Fibroblast of lung (primary cell): ENCODE measurements around the gene CHN1.

Experiments
- EZH2 ChIP-seq: IDR thresholded peaks from 2 replicates; pipeline ENCODE4 v1.5.1; 2012; ENCODE audit warnings: low read length, control low read depth, mild to moderate bottlenecking; ENCODE audit errors: missing control alignments
- TF ChIP-seq, protein P1 (sequence below), 2 donors: IDR thresholded peaks in 1 of 2; conservative IDR thresholded peaks in 1 of 2; 1 replicate in 1 of 2; 2 replicates in 1 of 2; pipeline ENCODE4 v1.5.1; 2011 to 2012; ENCODE audit warnings: low read length in 2 of 2, control low read depth in 1 of 2, inconsistent platforms in 1 of 2, low read depth in 1 of 2, mild to moderate bottlenecking in 1 of 2

DNA sequence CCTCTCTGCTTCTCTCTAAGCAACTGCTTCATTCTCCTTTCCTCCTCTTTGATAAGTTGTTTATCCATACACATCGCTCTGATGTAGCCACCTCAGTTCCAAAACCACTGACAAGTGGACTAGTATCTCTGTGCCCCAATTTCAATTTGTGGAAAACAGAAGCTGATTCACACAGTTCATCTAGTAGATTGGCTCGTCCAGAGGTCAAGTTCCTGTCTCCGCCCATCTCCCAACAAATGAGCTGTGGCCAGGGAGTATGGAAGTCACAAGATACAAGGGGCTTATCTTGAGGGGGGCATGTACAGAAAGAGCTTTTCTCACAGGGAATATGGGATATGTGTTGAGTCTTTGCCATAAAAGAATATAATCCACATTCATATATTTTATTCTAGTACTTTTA is 17.7 kb upstream of the CHN1 start:
- TF ChIP-seq, protein P1, sequence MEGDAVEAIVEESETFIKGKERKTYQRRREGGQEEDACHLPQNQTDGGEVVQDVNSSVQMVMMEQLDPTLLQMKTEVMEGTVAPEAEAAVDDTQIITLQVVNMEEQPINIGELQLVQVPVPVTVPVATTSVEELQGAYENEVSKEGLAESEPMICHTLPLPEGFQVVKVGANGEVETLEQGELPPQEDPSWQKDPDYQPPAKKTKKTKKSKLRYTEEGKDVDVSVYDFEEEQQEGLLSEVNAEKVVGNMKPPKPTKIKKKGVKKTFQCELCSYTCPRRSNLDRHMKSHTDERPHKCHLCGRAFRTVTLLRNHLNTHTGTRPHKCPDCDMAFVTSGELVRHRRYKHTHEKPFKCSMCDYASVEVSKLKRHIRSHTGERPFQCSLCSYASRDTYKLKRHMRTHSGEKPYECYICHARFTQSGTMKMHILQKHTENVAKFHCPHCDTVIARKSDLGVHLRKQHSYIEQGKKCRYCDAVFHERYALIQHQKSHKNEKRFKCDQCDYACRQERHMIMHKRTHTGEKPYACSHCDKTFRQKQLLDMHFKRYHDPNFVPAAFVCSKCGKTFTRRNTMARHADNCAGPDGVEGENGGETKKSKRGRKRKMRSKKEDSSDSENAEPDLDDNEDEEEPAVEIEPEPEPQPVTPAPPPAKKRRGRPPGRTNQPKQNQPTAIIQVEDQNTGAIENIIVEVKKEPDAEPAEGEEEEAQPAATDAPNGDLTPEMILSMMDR (conservative IDR thresholded peaks at IDR 0.05 in 1 of 2, IDR thresholded peaks at IDR 0.05 in 1 of 2; ENCODE audit: low read depth in 1 of 2, low read length in 2 of 2) = no peak
- no peak for TF ChIP-seq EZH2
